DMS114 treated with DMSO at 0.1 percent for 48 hours (cell line): ENCODE measurements around the gene C2orf92.

Source experiments
- DNase-seq: peaks from one replicate; lab custom pipeline; 2025; ENCODE audit not compliant: unreplicated experiment; lab: John Stamatoyannopoulos, UW

C2orf92 gene

GRCh38 chr2:97713296-97714083 lies 44.0 kb downstream of the C2orf92 start, which contains the start of gene ZAP70:
Gene ZAP70 (plus strand): TSS chr2:97713576. CDS start chr2:97724037, 10,461 bp downstream.
- no peak for DNase-seq

- no peak for DNase-seq
Observed at GRCh38 chr2:97714084-97714949, 44.8 kb downstream of the C2orf92 start.

GRCh38 chr2:97714950-97715652 lies 45.6 kb downstream of the C2orf92 start:
- no peak for DNase-seq

- no peak for DNase-seq
Observed at GRCh38 chr2:97715951-97716694, 46.6 kb downstream of the C2orf92 start.

- no peak for DNase-seq
Observed at GRCh38 chr2:97716695-97717612, 47.4 kb downstream of the C2orf92 start.

GRCh38 chr2:97717613-97717995 lies 48.1 kb downstream of the C2orf92 start:
- no peak for DNase-seq

- DNase-seq, result no peak
Observed at GRCh38 chr2:97718051-97718882, 48.8 kb downstream of the C2orf92 start.

GRCh38 chr2:97718942-97719341 lies 49.4 kb downstream of the C2orf92 start:
- DNase-seq, result no peak

- no peak for DNase-seq
Observed at GRCh38 chr2:97719362-97720155, 50.0 kb downstream of the C2orf92 start.

- no peak for DNase-seq
Observed at GRCh38 chr2:97720746-97721145, 51.2 kb downstream of the C2orf92 start.

GRCh38 chr2:97722227-97722626 lies 52.7 kb downstream of the C2orf92 start:
- no peak for DNase-seq

GRCh38 chr2:97723156-97724072 lies 53.9 kb downstream of the C2orf92 start:
- DNase-seq, result no peak

GRCh38 chr2:97724073-97724410 lies 54.5 kb downstream of the C2orf92 start:
- DNase-seq, result no peak

- DNase-seq, result no peak
Observed at GRCh38 chr2:97724501-97724900, 55.0 kb downstream of the C2orf92 start.

GRCh38 chr2:97724946-97725688 lies 55.6 kb downstream of the C2orf92 start:
- no peak for DNase-seq
